Brain microvascular endothelial cell (primary cell): ENCODE measurements around the gene VPS9D1.
"Not testable (repeated sequence)": the region's sequence is repeated elsewhere in the genome, so short reads cannot be mapped to it uniquely, and the experiment has no call there.

Experiments used
- DNase-seq: peaks from one replicate; pipeline ENCODE4 v3.0.0-alpha.2; 2020
- H3K27ac ChIP-seq: fragments of 250-450 bp; sonication (Bioruptor Pico); 2 replicates; pipeline ENCODE4 v1.5.1; 2020; ENCODE audit warnings: mild to moderate bottlenecking, moderate library complexity
- H3K27me3 ChIP-seq: fragments of 250-450 bp; sonication (Bioruptor Pico); replicated peaks from 2 replicates; pipeline ENCODE4 v1.5.1; 2020; ENCODE audit warnings: mild to moderate bottlenecking
- H3K36me3 ChIP-seq: fragments of 250-450 bp; sonication (Bioruptor Pico); replicated peaks from 2 replicates; pipeline ENCODE4 v1.5.1; 2020; ENCODE audit warnings: mild to moderate bottlenecking
- H3K4me3 ChIP-seq: 2 replicates; pipeline ENCODE4 v1.5.1; 2011; ENCODE audit warnings: low read depth, mild to moderate bottlenecking, control low read depth, low read length, moderate library complexity
- in situ Hi-C: cut with HindIII; loops from 2 replicates; pipeline ENCODE4 v1.10.0; 2017; ENCODE audit warnings: low sequenced_read_pairs, low pct_ligation_motif_present
- TF ChIP-seq, protein P1 (sequence below): IDR thresholded peaks from 2 replicates; pipeline ENCODE4 v1.5.1; 2011; ENCODE audit warnings: low read depth, mild to moderate bottlenecking, moderate library complexity, low read length, control low read depth, inconsistent platforms; ENCODE audit errors: missing control alignments

The VPS9D1 gene

DNA sequence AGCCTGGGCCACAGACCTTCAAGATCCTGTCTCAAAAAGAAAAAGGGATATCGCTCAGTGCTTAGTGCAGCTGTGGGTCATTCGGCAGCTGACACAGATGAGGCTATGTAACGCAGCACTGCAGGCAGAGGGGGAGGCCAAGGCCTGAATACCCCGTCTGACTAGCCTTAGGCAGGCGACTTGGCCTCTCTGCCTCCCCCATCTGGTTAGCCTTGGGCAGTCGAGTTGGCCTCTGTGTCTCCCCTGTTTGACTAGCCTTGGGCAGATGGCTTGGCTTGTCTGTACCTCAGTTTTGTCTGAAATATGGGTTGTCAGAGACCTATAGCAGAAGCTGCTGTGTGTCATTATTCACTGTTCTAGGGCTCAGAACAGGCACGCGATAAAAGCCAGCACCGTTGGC is 53.1 kb downstream of the VPS9D1 start:
- H3K36me3 ChIP-seq: peaks cover 8% of the 10 kb centered on the region
- DNase-seq: no peak
- TF ChIP-seq, protein P1, sequence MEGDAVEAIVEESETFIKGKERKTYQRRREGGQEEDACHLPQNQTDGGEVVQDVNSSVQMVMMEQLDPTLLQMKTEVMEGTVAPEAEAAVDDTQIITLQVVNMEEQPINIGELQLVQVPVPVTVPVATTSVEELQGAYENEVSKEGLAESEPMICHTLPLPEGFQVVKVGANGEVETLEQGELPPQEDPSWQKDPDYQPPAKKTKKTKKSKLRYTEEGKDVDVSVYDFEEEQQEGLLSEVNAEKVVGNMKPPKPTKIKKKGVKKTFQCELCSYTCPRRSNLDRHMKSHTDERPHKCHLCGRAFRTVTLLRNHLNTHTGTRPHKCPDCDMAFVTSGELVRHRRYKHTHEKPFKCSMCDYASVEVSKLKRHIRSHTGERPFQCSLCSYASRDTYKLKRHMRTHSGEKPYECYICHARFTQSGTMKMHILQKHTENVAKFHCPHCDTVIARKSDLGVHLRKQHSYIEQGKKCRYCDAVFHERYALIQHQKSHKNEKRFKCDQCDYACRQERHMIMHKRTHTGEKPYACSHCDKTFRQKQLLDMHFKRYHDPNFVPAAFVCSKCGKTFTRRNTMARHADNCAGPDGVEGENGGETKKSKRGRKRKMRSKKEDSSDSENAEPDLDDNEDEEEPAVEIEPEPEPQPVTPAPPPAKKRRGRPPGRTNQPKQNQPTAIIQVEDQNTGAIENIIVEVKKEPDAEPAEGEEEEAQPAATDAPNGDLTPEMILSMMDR: no peak
- no peaks in the 10 kb centered on the region for H3K27me3 ChIP-seq
- H3K27ac ChIP-seq: no peak overlapping the region
- H3K4me3 ChIP-seq: no peak overlapping the region
- in situ Hi-C loops: no loop called here

DNA sequence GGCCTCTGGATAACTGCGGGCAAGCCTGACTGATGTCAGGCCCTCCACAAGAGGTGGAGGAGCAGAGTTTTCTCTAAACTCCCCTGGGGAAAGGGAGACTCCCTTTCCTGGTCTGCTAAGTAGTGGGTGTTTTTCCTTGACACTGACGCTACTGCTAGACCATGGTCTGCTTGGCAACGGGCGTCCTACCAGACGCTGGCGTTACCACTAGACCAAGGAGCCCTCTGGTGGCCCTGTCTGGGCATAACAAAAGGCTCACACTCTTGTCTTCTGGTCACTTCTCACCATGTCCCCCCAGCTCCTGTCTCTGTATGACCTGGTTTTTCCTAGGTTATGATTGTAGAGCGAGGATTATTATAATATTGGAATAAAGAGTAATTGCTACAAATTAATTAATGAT is 53.7 kb downstream of the VPS9D1 start:
- H3K4me3 ChIP-seq, H3K27me3 ChIP-seq, H3K36me3 ChIP-seq, H3K27ac ChIP-seq, in situ Hi-C loops: not testable (repeated sequence)
- peak; percentile 63 for DNase-seq
- TF ChIP-seq, protein P1: peak; percentile 69

DNA sequence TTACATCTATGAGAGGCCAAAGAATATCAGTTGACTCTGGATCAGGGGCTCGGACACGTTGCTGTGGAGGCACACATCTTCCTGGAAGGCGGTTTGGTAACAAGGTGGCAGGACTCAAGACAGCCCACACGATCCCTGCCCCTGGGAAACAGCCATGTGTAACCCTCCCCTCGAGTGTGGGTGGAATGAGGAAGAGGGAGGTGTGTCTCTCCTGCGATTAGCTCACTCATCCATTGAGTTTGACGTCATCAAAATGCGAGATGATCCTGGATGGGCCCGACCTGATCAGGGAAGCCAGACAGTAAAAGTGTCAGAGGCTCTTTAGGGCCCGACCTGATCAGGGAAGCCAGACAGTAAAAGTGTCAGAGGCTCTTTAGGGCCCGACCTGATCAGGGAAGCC is 56.5 kb downstream of the VPS9D1 start:
- H3K27ac ChIP-seq, H3K27me3 ChIP-seq, H3K4me3 ChIP-seq, DNase-seq, in situ Hi-C loops: not testable (repeated sequence)
- H3K36me3 ChIP-seq: peaks cover 24% of the 10 kb centered on the region

DNA sequence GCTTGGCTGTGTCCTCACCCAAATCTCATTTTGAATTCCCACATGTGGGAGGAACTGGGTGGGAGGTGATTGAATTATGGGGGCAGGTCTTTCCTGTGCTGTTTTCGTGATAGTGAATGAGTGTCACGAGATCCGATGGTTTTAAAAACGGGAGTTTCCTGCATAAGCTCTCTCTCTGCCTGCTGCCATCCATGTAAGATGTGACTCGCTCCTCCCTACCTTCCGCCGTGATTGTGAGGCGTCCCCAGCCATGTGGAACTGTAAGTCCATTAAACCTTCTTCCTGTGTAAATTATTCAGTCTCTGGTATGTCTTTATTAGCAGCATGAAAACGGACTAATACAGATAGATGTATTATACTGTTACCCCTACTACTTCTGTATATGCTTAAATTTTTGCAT is 59.5 kb downstream of the VPS9D1 start:
- Histone ChIP-seq H3K36me3 (peaks cover 24% of the 10 kb centered on the region), H3K27ac (no peak overlapping the region), H3K4me3 (no peak overlapping the region), H3K27me3 (no peaks in the 10 kb centered on the region)
- TF ChIP-seq, protein P1: no peak
- in situ Hi-C loops: no loop called here
- DNase-seq: no peak

DNA sequence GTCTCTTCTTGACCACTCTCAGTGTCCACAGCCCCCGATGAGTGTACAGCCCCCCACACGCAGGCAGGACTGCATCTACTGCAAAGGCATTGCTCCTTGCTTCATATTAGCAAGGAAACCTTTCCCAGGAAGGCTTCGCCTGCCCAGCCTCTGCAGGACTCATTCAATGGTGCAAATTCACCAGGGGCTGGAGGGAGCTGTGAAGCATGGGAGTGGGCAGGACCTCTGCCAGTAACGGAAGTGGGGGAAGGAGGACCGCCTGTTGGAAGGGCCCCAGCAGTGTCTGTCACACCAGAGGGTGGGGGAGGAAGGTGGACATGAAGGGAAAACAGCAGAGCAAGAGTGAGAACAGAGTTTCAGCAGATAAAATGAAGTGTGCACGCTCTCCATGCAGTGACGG is 60.6 kb downstream of the VPS9D1 start:
- TF ChIP-seq, protein P1: no peak
- H3K36me3 ChIP-seq: peaks cover 24% of the 10 kb centered on the region
- no peak for DNase-seq
- no peaks in the 10 kb centered on the region for H3K27me3 ChIP-seq
- in situ Hi-C loops: no loop called here
- no peak overlapping the region for H3K4me3 ChIP-seq
- H3K27ac ChIP-seq: no peak overlapping the region

DNA sequence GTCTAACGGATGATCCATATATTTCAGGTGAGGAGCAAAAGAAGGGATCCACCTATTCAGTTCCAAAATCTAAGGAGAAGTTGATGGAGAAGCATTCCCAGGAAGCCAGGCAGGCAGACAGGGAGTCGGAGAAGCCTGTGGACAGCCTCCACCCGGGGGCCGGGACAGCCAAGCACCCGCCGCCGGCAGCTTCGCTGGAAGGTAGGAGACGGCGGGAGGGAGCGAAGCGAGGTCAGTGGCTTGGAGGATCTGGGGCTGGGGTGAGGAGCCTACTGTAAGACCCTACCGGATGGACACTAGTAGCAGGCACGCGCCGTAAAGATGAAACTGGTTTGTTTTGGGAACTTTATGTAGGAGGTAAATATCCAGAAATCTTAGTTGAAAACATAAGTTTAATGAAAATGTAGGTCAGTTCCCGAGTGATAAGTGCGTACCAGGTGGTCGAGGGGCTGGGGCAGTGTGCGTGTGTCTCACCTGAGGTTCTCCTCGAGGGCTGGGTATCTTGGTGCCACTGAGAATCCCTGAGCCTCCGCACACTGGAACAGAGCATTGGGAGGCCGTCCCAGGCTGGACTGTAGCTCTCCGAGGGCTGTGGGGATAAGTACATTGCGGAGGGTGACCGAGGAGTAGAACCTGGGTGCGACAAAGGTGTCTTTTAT is 62.3 kb downstream of the VPS9D1 start:
- in situ Hi-C loops: no loop called here
- Histone ChIP-seq H3K27me3 (no peaks in the 10 kb centered on the region), H3K4me3 (peak overlapping the region; percentile 97), H3K27ac (peak overlapping the region; percentile 72), H3K36me3 (peaks cover 20% of the 10 kb centered on the region)
- no peak for DNase-seq
- TF ChIP-seq, protein P1: no peak
